Measurements from ENCODE around the gene KATNBL1.

KATNBL1 gene

GRCh38 chr15:34114739-34115138 lies 95.2 kb downstream of the KATNBL1 start (continued):
- TF ChIP-seq, protein P1, sequence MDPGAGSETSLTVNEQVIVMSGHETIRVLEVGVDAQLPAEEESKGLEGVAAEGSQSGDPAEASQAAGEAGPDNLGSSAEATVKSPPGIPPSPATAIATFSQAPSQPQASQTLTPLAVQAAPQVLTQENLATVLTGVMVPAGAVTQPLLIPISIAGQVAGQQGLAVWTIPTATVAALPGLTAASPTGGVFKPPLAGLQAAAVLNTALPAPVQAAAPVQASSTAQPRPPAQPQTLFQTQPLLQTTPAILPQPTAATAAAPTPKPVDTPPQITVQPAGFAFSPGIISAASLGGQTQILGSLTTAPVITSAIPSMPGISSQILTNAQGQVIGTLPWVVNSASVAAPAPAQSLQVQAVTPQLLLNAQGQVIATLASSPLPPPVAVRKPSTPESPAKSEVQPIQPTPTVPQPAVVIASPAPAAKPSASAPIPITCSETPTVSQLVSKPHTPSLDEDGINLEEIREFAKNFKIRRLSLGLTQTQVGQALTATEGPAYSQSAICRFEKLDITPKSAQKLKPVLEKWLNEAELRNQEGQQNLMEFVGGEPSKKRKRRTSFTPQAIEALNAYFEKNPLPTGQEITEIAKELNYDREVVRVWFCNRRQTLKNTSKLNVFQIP (CRISPR knock-in tag; IDR thresholded peaks at IDR 0.05; ENCODE audit: borderline replicate concordance, low read depth), result no peak
- TF ChIP-seq ZNF565 (CRISPR knock-in tag; conservative IDR thresholded peaks at IDR 0.05; ENCODE audit: low read depth) (no peak), ISL1 (CRISPR knock-in tag; IDR thresholded peaks at IDR 0.05) (no peak), ARNTL (CRISPR knock-in tag; IDR thresholded peaks at IDR 0.05; ENCODE audit: borderline replicate concordance, low read depth) (no peak), CSDC2 (CRISPR knock-in tag; IDR thresholded peaks at IDR 0.05) (no peak), ZNF8 (CRISPR knock-in tag; IDR thresholded peaks at IDR 0.05) (no peak), OSR1 (CRISPR knock-in tag; IDR thresholded peaks at IDR 0.05) (no peak), PATZ1 (CRISPR knock-in tag; IDR thresholded peaks at IDR 0.05; ENCODE audit: borderline replicate concordance) (no peak), ZFP3 (CRISPR knock-in tag; IDR thresholded peaks at IDR 0.05) (no peak), ZNF70 (CRISPR knock-in tag; IDR thresholded peaks at IDR 0.05) (no peak)

DNA sequence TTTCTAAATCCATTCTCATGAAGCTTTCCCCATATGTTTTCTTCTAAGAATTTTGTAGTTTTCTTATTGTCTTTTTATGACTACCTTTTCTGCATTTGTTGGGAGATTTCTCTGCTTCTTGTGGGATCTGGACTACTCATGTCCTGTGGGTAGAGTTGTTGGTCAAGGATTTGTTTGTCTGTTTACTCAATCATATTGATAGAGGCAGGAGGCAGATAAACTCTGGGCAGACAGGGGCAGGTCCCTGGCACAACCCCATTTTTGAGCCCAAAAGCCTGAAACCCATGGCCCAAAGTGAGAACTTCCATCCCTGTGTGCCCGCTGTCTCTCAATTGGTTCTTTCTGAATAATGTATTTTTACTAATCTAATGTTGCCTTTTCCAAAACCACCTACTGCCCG lies 95.7 kb downstream of the KATNBL1 start:
- TF ChIP-seq ZFP3 (CRISPR knock-in tag; IDR thresholded peaks at IDR 0.05) (no peak), ISL1 (CRISPR knock-in tag; IDR thresholded peaks at IDR 0.05) (no peak), CREB5 (CRISPR knock-in tag; IDR thresholded peaks at IDR 0.05; ENCODE audit: low read depth) (no peak), ZNF8 (CRISPR knock-in tag; IDR thresholded peaks at IDR 0.05) (no peak), ZC3H10 (CRISPR knock-in tag; IDR thresholded peaks at IDR 0.05) (no peak), ZNF565 (CRISPR knock-in tag; conservative IDR thresholded peaks at IDR 0.05; ENCODE audit: low read depth) (no peak), BACH2 (CRISPR knock-in tag; IDR thresholded peaks at IDR 0.05; ENCODE audit: borderline replicate concordance) (no peak), CSDC2 (CRISPR knock-in tag; IDR thresholded peaks at IDR 0.05) (no peak), ESRRG (CRISPR knock-in tag; IDR thresholded peaks at IDR 0.05) (no peak), PATZ1 (CRISPR knock-in tag; IDR thresholded peaks at IDR 0.05; ENCODE audit: borderline replicate concordance) (no peak), ZNF70 (CRISPR knock-in tag; IDR thresholded peaks at IDR 0.05) (no peak), SNAI2 (CRISPR knock-in tag; IDR thresholded peaks at IDR 0.05) (no peak), TCF4 (CRISPR knock-in tag; IDR thresholded peaks at IDR 0.05; ENCODE audit: borderline replicate concordance) (no peak), ZFP30 (CRISPR knock-in tag; IDR thresholded peaks at IDR 0.05) (no peak), TOX (CRISPR knock-in tag; IDR thresholded peaks at IDR 0.05; ENCODE audit: borderline replicate concordance) (no peak)
- TF ChIP-seq, protein P2, sequence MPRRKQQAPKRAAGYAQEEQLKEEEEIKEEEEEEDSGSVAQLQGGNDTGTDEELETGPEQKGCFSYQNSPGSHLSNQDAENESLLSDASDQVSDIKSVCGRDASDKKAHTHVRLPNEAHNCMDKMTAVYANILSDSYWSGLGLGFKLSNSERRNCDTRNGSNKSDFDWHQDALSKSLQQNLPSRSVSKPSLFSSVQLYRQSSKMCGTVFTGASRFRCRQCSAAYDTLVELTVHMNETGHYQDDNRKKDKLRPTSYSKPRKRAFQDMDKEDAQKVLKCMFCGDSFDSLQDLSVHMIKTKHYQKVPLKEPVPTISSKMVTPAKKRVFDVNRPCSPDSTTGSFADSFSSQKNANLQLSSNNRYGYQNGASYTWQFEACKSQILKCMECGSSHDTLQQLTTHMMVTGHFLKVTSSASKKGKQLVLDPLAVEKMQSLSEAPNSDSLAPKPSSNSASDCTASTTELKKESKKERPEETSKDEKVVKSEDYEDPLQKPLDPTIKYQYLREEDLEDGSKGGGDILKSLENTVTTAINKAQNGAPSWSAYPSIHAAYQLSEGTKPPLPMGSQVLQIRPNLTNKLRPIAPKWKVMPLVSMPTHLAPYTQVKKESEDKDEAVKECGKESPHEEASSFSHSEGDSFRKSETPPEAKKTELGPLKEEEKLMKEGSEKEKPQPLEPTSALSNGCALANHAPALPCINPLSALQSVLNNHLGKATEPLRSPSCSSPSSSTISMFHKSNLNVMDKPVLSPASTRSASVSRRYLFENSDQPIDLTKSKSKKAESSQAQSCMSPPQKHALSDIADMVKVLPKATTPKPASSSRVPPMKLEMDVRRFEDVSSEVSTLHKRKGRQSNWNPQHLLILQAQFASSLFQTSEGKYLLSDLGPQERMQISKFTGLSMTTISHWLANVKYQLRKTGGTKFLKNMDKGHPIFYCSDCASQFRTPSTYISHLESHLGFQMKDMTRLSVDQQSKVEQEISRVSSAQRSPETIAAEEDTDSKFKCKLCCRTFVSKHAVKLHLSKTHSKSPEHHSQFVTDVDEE (CRISPR knock-in tag; IDR thresholded peaks at IDR 0.05), result no peak

GRCh38 chr15:34111488-34111887 lies 98.4 kb downstream of the KATNBL1 start:
- TF ChIP-seq OSR1 (CRISPR knock-in tag; IDR thresholded peaks at IDR 0.05) (no peak), ZNF8 (CRISPR knock-in tag; IDR thresholded peaks at IDR 0.05) (no peak), BACH2 (CRISPR knock-in tag; IDR thresholded peaks at IDR 0.05; ENCODE audit: borderline replicate concordance) (no peak), ZFP3 (CRISPR knock-in tag; IDR thresholded peaks at IDR 0.05) (no peak), PPARA (CRISPR knock-in tag; IDR thresholded peaks at IDR 0.05; ENCODE audit: borderline replicate concordance) (no peak), ZC3H10 (CRISPR knock-in tag; IDR thresholded peaks at IDR 0.05) (no peak)
- TF ChIP-seq, protein P2 (CRISPR knock-in tag; IDR thresholded peaks at IDR 0.05), result no peak
- ATAC-seq, result no peak

More for the DNA sequence above, 95.7 kb downstream of the KATNBL1 start:
- no peak for ATAC-seq
